ENCODE measurements around the gene SLC24A3.

Gene SLC24A3

DNA sequence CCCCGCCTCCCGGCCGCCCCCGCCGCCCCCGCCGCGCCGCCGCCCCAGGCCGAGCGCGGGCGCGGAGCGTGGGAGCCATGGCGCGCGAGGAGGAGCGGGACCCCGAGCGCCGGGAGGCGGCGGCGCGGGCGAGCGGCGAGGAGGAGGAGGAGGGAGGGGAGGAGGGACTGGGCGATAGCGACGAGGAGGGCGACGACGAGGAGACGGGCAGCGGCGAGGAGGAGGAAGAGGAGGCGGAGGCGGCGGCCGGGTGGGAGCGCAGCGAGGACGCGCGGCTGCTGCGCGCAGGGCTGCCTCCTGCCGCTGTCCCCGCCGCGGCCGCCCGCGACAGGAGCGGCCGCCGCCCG lies at the start of gene SLC24A3:
Gene SLC24A3, plus strand, starts transcription at position 174 of the 347 bp plus-strand sequence.
- no peak for TF ChIP-seq CTCF (IDR thresholded peaks at IDR 0.05; ENCODE audit: low read depth, low read length)
- H3K4me3 ChIP-seq (replicated peaks in 1 of 2; ENCODE audit: low read depth in 2 of 2, low read length in 2 of 2), result peak within 1 kb of the TSS; percentile 39 to 64
- DNase-seq (ENCODE audit: low read depth in 2 of 2), result no peak

DNA sequence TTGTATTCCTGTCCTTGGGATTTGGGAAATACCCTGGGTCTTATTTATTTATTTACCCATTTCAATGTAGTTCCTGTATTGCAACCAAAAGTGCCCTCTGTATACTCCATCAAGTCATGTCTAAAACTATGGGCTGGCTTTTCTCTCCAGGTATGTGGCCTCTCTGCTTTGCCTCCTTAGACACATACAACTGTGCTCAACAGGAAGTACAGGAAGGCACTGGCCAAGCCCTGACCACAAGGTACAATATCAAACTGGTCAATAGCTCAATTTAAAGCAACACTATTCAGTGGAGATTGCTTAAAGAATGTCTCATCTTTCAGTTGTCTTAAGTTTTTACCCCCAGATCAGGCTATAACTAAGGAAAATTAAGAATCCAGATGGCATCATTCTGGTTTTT lies 42.3 kb upstream of the SLC24A3 start:
- H3K4me3 ChIP-seq (replicated peaks in 1 of 2; ENCODE audit: low read depth in 2 of 2, low read length in 2 of 2), result no peak overlapping the region
- no peak for TF ChIP-seq CTCF (IDR thresholded peaks at IDR 0.05; ENCODE audit: low read depth, low read length)
- DNase-seq (ENCODE audit: low read depth in 2 of 2), result no peak

DNA sequence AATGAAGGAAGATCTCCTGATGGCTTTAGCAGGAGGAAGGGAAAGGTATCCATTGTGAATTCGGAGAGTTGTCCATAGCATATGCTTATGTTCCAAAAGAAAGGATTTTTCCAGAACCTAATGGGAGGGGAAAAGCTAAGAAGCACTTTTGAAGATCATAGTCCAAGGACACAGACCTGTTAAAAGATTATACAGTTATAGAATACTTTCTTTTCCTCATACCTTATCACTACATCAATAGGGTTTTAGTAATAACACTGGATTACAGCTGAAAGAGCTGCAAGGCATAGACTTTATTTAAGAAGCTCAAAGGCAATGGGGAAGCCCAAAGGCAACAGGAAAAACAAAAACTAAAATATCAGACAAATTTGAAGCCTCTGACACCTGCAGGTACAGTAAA lies 39.8 kb upstream of the SLC24A3 start:
- no peak for DNase-seq (ENCODE audit: low read depth in 2 of 2)
- no peak for TF ChIP-seq CTCF (IDR thresholded peaks at IDR 0.05; ENCODE audit: low read depth, low read length)
- H3K4me3 ChIP-seq (replicated peaks in 1 of 2; ENCODE audit: low read depth in 2 of 2, low read length in 2 of 2), result no peak overlapping the region

GRCh38 chr20:19176470-19177052 lies 35.9 kb upstream of the SLC24A3 start:
- TF ChIP-seq CTCF (IDR thresholded peaks at IDR 0.05; ENCODE audit: low read depth, low read length), result no peak
- no peak for DNase-seq (ENCODE audit: low read depth in 2 of 2)

GRCh38 chr20:19181552-19181951 lies 30.9 kb upstream of the SLC24A3 start:
- no peak overlapping the region for H3K4me3 ChIP-seq (replicated peaks in 1 of 2; ENCODE audit: low read depth in 2 of 2, low read length in 2 of 2)
- no peak for TF ChIP-seq CTCF (IDR thresholded peaks at IDR 0.05; ENCODE audit: low read depth, low read length)
- DNase-seq (ENCODE audit: low read depth in 2 of 2), result peak in 1 of 2 donors; percentile 17

More at GRCh38 chr20:19176470-19177052, 35.9 kb upstream of the SLC24A3 start:
- H3K4me3 ChIP-seq (replicated peaks in 1 of 2; ENCODE audit: low read depth in 2 of 2, low read length in 2 of 2), result no peak overlapping the region

DNA sequence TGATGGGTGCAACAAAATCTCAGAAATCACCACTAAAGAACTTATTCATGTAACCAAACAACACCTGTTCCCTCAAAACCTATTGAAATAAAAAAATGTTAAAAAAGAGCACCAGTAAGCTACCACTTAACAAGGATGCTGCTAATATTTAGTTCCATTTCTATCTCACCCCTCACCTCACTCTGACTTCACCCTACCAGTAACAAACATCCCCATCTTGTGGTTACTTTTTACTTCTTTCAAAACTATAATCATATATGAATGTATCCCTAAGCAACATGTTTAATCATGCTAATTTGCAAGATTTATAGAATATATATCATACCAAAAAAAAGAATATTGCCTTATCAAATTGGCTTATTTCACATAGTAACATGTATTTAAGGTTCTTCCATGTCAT lies 27.4 kb upstream of the SLC24A3 start:
- TF ChIP-seq CTCF (IDR thresholded peaks at IDR 0.05; ENCODE audit: low read depth, low read length), result no peak

GRCh38 chr20:19193349-19193748 lies 19.1 kb upstream of the SLC24A3 start:
- no peak for DNase-seq (ENCODE audit: low read depth in 2 of 2)
- no peak overlapping the region for H3K4me3 ChIP-seq (replicated peaks in 1 of 2; ENCODE audit: low read depth in 2 of 2, low read length in 2 of 2)
- no peak for TF ChIP-seq CTCF (IDR thresholded peaks at IDR 0.05; ENCODE audit: low read depth, low read length)

More for the DNA sequence above, 27.4 kb upstream of the SLC24A3 start:
- no peak overlapping the region for H3K4me3 ChIP-seq (replicated peaks in 1 of 2; ENCODE audit: low read depth in 2 of 2, low read length in 2 of 2)
- no peak for DNase-seq (ENCODE audit: low read depth in 2 of 2)

Data from cardiac fibroblast (primary cell).